Activated T-helper 1 cell treated with anti-CD3 and anti-CD28 coated beads, Interleukin-12 subunit alpha, Interleukin-12 subunit beta, Interleukin-2, Interleukin-4 antibody, amounts not matched to agents 30 ng/mL and 10 ng/mL and 1 ng/mL, durations not matched to agents 14 hours and 24 hours and 36 hours (primary cell): ENCODE results near the gene CAMTA1. TPM values are rescaled to one million over a fixed set of nuclear protein-coding genes. Genes with fewer than 3 reads are reported as not detected.

Experiments used
- DNase-seq: peaks from one replicate; pipeline ENCODE4 v3.0.0; 2021; ENCODE audit warnings: low spot score
- H3K27ac Mint-ChIP-seq: one replicate; pipeline ENCODE4 v1.8.0; 2021; ENCODE audit warnings: mild to moderate bottlenecking, mixed read lengths
- H3K27me3 Mint-ChIP-seq: one replicate; pipeline ENCODE4 v1.8.0; 2022; ENCODE audit warnings: mild to moderate bottlenecking, moderate library complexity, mixed read lengths; ENCODE audit not compliant: insufficient read depth
- H3K36me3 Mint-ChIP-seq: one replicate; pipeline ENCODE4 v1.8.0; 2021; ENCODE audit warnings: low read depth, mixed read lengths
- H3K4me1 Mint-ChIP-seq: one replicate; pipeline ENCODE4 v1.8.0; 2021; ENCODE audit warnings: low read depth, mixed read lengths
- H3K4me3 Mint-ChIP-seq: one replicate; pipeline ENCODE4 v1.8.0; 2021; ENCODE audit warnings: mild to moderate bottlenecking, moderate library complexity, mixed read lengths
- H3K9me3 Mint-ChIP-seq: one replicate; pipeline ENCODE4 v1.8.0; 2021; ENCODE audit warnings: mixed read lengths
- intact Hi-C: fragments of 100-400 bp; cut with micrococcal nuclease; formaldehyde crosslinking; loops from one replicate; pipeline ENCODE4 v1.15.1; 2024
- total RNA-seq: library from RNA; stranded (reverse); gene quantifications from 2 replicates; pipeline ENCODE4 v1.2.3, GENCODE V29; 2022

The CAMTA1 gene
- total RNA-seq, 1 donor from 2014 or later = 57.2 TPM

DNA sequence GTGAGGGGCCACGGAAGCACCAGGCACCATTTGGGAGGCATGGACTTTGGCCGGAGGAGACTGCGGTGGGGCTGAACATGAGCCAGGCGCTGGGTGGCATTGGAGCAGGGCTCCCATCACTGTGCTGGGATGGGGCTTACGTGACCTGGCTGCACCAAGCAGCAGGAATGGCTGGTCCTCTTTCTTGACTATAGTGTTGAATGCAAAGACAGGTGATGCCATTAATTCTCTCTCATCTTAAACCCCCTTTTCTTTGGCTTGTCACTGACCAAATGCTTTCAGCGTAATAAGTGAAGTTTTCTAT lies 447.9 kb downstream of the CAMTA1 start:
- DNase-seq = no peak
- intact Hi-C loops = no loop called here
- Mint-ChIP-seq H3K9me3 (no peaks in the 10 kb centered on the region), H3K36me3 (no peaks in the 10 kb centered on the region), H3K4me3 (no peak overlapping the region), H3K27me3 (peaks cover 11% of the 10 kb centered on the region), H3K4me1 (no peaks in the 10 kb centered on the region), H3K27ac (no peak overlapping the region)

DNA sequence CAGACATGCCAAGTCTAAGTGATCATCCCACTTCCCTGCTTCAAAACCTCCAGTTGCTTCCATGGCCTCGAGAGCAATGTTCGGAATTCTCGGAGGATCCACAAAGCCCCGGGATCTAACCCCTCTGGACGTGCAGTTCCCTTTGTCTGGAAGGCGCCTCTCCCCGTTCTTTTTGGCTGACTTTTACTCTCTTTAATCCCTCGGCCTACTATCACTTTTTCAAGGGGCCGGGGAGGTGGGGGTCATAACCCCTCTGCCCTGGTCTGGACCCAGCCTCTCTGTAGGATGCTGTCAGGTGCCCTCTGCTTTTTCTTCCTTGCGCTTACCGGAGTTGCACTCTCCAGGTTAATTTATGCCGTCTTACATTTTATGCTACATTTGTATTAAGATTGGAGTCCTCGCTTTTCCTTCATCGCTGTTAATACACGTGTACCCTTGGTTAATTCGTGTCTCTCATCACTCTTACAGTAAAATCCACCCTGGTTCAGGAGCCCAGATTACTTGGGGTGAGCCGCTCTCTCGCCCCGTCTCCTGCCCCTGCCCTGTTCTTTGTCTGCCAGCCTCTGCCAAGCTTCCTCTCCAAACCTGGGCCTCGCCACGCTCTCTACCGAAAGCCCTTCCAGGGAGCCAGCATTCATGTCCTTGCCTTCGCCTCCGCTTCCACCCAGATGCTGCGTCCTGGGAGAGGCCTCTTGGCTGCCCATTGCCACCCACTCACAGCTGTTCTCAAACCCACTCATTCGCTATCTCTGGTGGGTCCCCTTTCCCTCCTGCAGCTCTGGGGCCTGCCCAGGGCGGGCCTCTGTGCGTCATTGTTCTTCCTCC lies 448.6 kb downstream of the CAMTA1 start:
- intact Hi-C loops = no loop called here
- H3K9me3 Mint-ChIP-seq = no peaks in the 10 kb centered on the region
- H3K4me3 Mint-ChIP-seq = no peak overlapping the region
- no peaks in the 10 kb centered on the region for H3K36me3 Mint-ChIP-seq
- no peaks in the 10 kb centered on the region for H3K4me1 Mint-ChIP-seq
- no peak for DNase-seq
- H3K27ac Mint-ChIP-seq = no peak overlapping the region
- H3K27me3 Mint-ChIP-seq = peaks cover 11% of the 10 kb centered on the region

DNA sequence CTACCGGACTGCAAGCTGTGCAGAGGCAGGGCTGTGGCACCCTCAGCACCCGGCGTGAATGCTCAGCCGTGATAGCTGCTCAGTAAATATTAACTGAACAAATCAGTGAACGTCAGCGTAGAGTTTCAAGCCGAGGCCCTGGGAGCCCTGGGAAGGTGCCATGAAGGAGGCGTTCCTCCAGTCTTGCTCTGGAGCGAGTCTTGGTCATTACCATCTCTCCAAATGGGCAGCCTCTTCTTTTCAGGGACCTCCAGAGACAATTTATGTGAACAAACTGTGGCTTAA lies 449.2 kb downstream of the CAMTA1 start:
- intact Hi-C loops = no loop called here
- Mint-ChIP-seq H3K27me3 (peaks cover 11% of the 10 kb centered on the region), H3K36me3 (no peaks in the 10 kb centered on the region), H3K4me3 (no peak overlapping the region), H3K9me3 (no peaks in the 10 kb centered on the region), H3K27ac (no peak overlapping the region), H3K4me1 (no peaks in the 10 kb centered on the region)
- DNase-seq = no peak

DNA sequence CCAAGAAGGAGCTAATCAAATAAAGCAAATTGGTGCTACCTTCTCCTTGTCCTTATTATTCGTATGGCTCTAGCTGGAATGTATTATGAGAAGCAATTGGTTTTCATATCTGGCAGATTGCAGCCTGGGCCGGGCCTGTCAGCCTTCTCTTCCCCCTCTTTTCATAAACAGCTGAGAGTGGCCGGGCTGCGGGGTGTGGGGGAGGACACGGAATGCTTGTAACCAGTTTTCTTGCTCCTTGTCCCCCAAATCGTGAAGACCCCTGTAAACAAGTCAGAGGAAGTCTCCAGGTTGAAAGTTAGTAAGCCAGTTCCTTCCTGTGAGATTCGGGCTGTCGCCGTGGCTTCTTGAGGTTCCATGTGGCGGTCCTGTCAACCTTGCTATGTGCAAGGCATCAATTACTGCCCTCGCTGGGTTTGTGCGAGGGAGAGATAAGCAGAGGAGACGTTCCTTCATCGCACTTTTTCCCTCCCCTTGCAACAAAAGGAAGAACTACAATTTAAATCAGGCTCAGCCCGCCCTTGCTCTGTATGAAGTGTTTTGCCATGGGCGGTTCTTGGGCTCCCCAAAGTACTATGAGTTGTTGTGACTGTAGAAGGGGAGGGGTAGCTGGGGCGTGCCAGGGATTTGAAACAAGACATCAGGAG lies 450.7 kb downstream of the CAMTA1 start:
- Mint-ChIP-seq H3K36me3 (no peaks in the 10 kb centered on the region), H3K9me3 (no peaks in the 10 kb centered on the region), H3K27ac (no peak overlapping the region), H3K27me3 (peaks cover 11% of the 10 kb centered on the region), H3K4me1 (no peaks in the 10 kb centered on the region), H3K4me3 (no peak overlapping the region)
- intact Hi-C loops = no loop called here
- no peak for DNase-seq

DNA sequence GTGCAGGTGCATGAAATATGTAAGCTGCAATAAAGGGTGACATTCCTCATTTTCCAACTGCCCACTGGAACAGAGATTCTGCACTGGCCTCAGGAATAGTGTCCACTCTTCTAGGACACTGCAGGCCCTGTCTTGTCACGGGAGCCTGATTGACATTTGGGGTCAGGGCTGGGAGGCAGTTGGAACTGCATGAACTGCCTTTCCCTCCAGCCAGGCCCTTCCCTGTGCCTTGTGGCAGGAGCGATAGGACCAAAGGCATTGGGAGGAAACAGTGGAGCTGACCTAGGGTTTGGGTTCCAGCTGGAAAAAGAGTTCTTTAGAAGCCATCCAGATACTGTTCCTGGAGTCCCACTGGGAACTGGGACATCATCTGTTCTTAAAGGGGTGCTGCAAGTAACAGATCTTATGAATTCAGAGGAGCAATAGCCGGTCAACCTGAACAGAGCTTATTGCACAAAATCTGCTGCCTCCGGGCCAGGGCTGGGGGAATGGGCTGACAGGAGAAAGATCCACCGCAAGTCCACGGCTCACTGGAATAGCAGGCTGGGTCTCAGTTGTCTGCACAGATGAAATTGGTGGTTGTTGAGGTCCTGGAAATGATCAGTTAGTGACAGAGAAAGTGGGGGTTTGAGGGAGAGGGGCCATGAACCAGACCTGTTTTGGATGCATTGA lies 451.7 kb downstream of the CAMTA1 start:
- no peaks in the 10 kb centered on the region for H3K36me3 Mint-ChIP-seq
- no peak for DNase-seq

DNA sequence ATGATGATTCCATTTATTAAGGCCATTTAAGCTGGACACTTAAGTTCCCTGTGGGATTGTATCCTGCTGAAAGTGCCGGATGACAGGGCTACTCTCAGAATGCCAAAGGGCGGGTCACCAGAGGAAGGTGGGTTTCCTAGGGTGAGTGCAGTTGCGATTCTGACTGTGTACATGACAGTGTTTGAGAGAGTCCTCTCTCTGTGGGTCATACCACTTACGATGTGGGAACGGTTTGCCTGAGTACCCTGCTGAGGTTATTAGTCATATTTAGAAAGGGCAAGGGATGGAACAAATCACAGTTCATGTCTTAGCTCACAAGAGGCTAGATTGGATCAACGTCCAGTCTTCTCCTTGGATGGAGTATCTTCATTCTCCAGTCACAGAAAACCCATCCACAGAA lies 461.9 kb downstream of the CAMTA1 start:
- Mint-ChIP-seq H3K4me1 (no peaks in the 10 kb centered on the region), H3K27ac (no peak overlapping the region)

More for the DNA sequence above, 451.7 kb downstream of the CAMTA1 start:
- peaks cover 11% of the 10 kb centered on the region for H3K27me3 Mint-ChIP-seq
- no peaks in the 10 kb centered on the region for H3K4me1 Mint-ChIP-seq
- no peak overlapping the region for H3K27ac Mint-ChIP-seq
- H3K9me3 Mint-ChIP-seq = no peaks in the 10 kb centered on the region
- intact Hi-C loops = no loop called here
- H3K4me3 Mint-ChIP-seq = no peak overlapping the region

DNA sequence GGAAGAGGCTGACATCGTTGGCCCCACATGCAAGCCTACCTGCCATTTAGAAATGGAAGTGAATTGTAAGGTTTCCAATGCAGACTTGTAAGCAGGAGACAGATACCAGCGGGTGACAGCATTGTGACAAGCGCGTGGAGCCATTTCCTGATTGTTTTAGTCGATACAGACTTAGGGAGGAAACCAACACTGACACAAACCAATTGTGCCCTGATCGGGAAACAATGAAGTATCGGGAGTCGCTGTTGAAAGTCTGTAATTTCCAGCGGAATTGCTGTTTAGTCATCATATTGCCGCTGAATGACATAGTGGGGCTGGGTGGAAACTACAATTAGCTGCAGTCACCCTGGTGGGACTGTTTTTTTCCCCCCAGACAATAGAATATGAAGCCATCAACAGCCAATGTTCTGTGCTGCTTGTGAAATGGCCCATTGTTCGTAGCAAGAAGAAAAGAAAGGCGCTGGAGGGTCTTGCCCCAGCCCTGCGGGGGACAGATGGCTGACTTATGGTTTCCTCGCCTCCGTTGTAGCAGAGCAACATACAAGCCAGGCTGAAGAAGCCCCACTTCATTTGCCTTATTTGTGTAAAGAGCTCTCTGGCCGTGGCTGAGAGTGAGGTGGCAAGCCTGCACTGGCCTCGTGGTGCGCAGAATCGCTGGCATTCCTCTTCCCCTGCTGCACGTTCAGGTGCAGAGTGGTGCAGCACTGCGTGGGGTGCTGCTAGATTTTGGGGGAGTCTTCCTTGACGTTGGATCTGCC lies 462.7 kb downstream of the CAMTA1 start:
- no peaks in the 10 kb centered on the region for H3K9me3 Mint-ChIP-seq
- no peaks in the 10 kb centered on the region for H3K4me1 Mint-ChIP-seq
- no peak for DNase-seq
- H3K27ac Mint-ChIP-seq = no peak overlapping the region
- H3K36me3 Mint-ChIP-seq = no peaks in the 10 kb centered on the region
- no peak overlapping the region for H3K4me3 Mint-ChIP-seq
- peaks cover 7% of the 10 kb centered on the region for H3K27me3 Mint-ChIP-seq
- intact Hi-C loops = no loop called here

More for the DNA sequence above, 461.9 kb downstream of the CAMTA1 start:
- H3K27me3 Mint-ChIP-seq = peaks cover 7% of the 10 kb centered on the region
- H3K36me3 Mint-ChIP-seq = no peaks in the 10 kb centered on the region
- H3K4me3 Mint-ChIP-seq = no peak overlapping the region
- intact Hi-C loops = no loop called here
- H3K9me3 Mint-ChIP-seq = no peaks in the 10 kb centered on the region
- DNase-seq = no peak

DNA sequence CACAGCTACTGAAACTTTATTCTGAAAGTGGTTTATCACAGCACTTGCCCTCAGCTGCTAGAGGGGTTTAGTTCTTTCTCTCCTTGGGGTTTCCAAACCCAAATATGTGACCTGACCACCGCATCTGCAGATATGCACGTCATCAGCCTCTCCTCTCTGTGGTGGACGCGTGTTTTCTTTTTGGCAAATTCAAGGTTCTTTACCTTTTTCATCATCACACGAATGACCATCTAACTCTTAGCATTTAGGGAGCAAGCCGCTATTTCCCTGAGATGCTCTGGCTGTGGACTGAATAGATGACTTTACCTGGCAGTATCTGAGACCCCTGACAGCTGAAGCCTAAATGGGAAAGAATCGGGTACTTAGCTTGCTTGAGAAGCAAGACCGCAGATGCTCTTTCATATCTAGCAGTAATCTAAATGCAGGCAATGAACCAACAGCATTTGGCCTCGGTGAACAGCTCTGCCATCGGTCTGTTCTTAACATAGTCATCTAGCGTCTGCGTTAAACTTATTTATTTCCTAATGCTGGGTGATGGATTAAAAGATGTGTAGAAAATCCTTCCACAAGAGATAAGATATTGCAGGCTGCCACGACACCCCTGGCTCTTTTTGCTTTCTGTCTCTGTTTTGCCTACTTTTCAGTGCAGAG lies 463.4 kb downstream of the CAMTA1 start:
- Mint-ChIP-seq H3K27me3 (peaks cover 5% of the 10 kb centered on the region), H3K27ac (no peak overlapping the region), H3K36me3 (no peaks in the 10 kb centered on the region), H3K4me3 (no peak overlapping the region), H3K9me3 (no peaks in the 10 kb centered on the region), H3K4me1 (no peaks in the 10 kb centered on the region)
- no peak for DNase-seq
- intact Hi-C loops = no loop called here

DNA sequence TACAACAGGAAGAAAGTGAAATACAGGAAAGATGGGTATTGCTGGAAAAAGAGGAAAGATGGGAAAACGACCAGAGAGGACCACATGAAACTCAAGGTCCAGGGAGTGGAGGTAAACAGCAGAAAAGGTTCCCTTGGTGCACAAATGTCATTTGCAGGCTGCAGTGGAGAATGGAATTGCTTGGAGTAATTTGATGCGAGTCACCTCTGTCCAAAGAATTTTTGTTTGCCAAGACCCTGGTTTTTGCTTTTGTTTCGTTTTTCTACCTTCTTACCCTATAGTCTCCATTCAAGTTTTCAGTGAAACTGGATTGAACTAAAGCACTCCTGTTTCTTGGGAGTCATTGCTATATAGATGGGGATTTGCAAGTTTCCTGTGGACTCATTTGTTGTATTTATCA lies 464.3 kb downstream of the CAMTA1 start:
- no peak for DNase-seq
- no peaks in the 10 kb centered on the region for H3K4me1 Mint-ChIP-seq
- H3K27ac Mint-ChIP-seq = no peak overlapping the region
- H3K4me3 Mint-ChIP-seq = no peak overlapping the region
- intact Hi-C loops = no loop called here
- H3K36me3 Mint-ChIP-seq = no peaks in the 10 kb centered on the region
- peaks cover 5% of the 10 kb centered on the region for H3K27me3 Mint-ChIP-seq
- no peaks in the 10 kb centered on the region for H3K9me3 Mint-ChIP-seq

DNA sequence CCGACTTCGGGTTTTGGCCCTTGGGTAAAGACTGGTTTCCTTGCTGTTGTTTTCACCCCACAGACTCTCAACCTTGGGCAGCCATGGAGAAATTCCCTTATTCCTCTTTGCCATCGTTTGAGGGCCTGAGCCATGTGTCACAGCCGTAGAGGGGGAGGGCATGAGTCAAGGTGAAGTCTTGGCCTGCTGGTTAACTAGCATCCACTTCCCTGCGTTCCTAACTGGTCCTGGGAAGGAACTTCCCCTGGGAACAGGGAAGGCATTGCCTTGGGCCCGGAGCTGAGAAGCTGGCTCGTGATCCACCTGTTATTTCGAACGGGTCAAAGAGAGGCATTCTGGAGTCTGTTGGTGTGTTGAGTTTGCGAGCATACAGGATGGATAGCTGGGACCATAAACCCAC lies 464.9 kb downstream of the CAMTA1 start:
- Mint-ChIP-seq H3K4me3 (no peak overlapping the region), H3K27ac (no peak overlapping the region), H3K27me3 (peaks cover 5% of the 10 kb centered on the region), H3K36me3 (no peaks in the 10 kb centered on the region), H3K9me3 (no peaks in the 10 kb centered on the region), H3K4me1 (no peaks in the 10 kb centered on the region)
- intact Hi-C loops = no loop called here
- DNase-seq = no peak

DNA sequence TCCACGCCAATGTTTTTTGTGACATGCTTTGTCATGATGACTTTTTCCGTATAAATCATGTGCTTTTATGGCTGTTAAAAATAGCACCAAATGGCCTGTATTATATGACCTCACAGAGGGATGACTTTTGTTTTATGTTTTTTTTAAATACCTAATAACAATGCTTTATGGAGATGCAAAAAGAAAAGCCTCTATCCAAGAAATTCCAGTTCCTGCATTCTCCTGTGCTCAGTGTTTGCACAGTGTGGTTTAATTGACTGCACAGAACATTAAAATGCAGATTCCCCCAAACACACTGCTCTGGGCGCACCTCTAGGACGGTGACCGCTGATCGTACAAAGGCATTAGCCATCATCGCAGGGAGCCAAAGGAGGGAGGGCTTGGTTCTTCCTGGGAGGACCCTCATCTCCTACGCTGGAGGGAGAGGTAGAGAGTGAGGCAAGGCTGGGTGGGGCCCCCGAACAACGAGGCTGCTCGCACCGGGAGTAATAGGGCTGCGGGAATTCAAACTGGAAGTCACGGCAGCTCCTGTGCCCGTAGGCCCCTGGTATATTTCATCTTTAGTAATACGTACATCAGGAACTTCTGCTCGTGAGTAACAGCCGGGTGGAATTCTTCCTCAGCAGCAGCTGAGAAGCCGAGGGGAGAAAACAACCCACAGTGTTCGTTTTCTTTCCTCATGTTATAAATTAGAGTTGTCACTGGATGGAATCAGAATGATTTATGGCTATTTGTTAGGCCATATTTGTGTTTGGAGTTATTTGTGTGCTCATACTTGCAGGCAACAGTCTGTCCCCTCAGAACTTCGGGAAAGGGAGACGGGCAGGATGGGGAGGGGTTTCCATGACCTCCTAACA lies 465.6 kb downstream of the CAMTA1 start:
- intact Hi-C loops = no loop called here
- peaks cover 5% of the 10 kb centered on the region for H3K27me3 Mint-ChIP-seq
- no peak overlapping the region for H3K4me3 Mint-ChIP-seq
- H3K9me3 Mint-ChIP-seq = no peaks in the 10 kb centered on the region
- DNase-seq = no peak
- no peaks in the 10 kb centered on the region for H3K36me3 Mint-ChIP-seq
- H3K4me1 Mint-ChIP-seq = no peaks in the 10 kb centered on the region
- no peak overlapping the region for H3K27ac Mint-ChIP-seq

DNA sequence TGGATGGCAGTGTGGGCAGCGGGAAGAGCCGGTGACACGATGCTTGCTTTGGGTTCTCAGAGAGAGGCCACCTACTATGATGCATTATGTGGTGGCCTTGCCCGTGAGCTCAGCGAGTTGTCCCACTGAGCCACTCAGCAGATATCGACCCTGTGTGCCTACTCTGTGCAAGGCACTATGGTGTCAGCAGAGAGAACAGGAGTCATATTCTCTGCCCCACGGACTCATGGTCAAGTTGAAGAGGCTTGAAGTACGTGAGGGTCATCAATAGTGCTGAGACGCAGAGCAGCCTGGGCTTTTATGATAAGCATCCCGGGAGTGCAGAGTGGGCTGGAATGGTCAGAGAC lies 466.2 kb downstream of the CAMTA1 start:
- H3K4me3 Mint-ChIP-seq = no peak overlapping the region
- H3K27ac Mint-ChIP-seq = no peak overlapping the region
- H3K9me3 Mint-ChIP-seq = no peaks in the 10 kb centered on the region
- peaks cover 5% of the 10 kb centered on the region for H3K27me3 Mint-ChIP-seq
- no peaks in the 10 kb centered on the region for H3K36me3 Mint-ChIP-seq
- no peak for DNase-seq
- H3K4me1 Mint-ChIP-seq = no peaks in the 10 kb centered on the region
- intact Hi-C loops = no loop called here
